K562 (cell line): ENCODE data around the gene TCF21. TPM values are rescaled to one million over a fixed set of nuclear protein-coding genes. Genes with fewer than 3 reads are reported as not detected.

Experiments
- BCOR ChIP-seq: fragments of 450-650 bp; IDR thresholded peaks from 2 replicates; pipeline ENCODE4 v1.6.1; 2016
- C11orf30 ChIP-seq: fragments of 450-650 bp; IDR thresholded peaks from 2 replicates; pipeline ENCODE4 v1.6.1; 2016; ENCODE audit warnings: low read depth, mild to moderate bottlenecking
- CBFB ChIP-seq: sonication (generic); formaldehyde crosslinking; IDR thresholded peaks from 2 replicates; pipeline ENCODE4 v1.4.0; 2020; ENCODE audit warnings: mild to moderate bottlenecking, missing genetic modification reagents
- LEF1 ChIP-seq: fragments of 450-650 bp; IDR thresholded peaks from 2 replicates; pipeline ENCODE4 v1.6.1; 2016; ENCODE audit warnings: mild to moderate bottlenecking
- MTA1 ChIP-seq: fragments of 450-650 bp; IDR thresholded peaks from 2 replicates; pipeline ENCODE4 v1.6.1; 2017; ENCODE audit warnings: borderline replicate concordance
- NCOA1 ChIP-seq: fragments of 450-650 bp; IDR thresholded peaks from 2 replicates; pipeline ENCODE4 v1.6.1; 2016; ENCODE audit warnings: low read depth
- NCOA4 ChIP-seq: fragments of 450-650 bp; IDR thresholded peaks from 2 replicates; pipeline ENCODE4 v1.6.1; 2018; ENCODE audit warnings: mild to moderate bottlenecking; ENCODE audit not compliant: partially characterized antibody
- NCOR1 ChIP-seq: fragments of 450-650 bp; IDR thresholded peaks from 2 replicates; pipeline ENCODE4 v1.6.1; 2016; ENCODE audit warnings: mild to moderate bottlenecking, moderate library complexity
- PTRF ChIP-seq: fragments of 450-650 bp; IDR thresholded peaks from 2 replicates; pipeline ENCODE4 v1.6.1; 2016; ENCODE audit warnings: mild to moderate bottlenecking, missing genetic modification characterization, missing compliant biosample characterization
- STAT5B ChIP-seq: fragments of 250-450 bp; sonication (Bioruptor Pico); IDR thresholded peaks from 2 replicates; pipeline ENCODE4 v1.8.0; 2021; ENCODE audit warnings: mild to moderate bottlenecking, inconsistent platforms
- ZBTB12 ChIP-seq: fragments of 250-450 bp; sonication (Bioruptor Pico); IDR thresholded peaks from 2 replicates; pipeline ENCODE4 v1.4.0; 2020
- ZEB2 ChIP-seq: fragments of 450-650 bp; IDR thresholded peaks from 2 replicates; pipeline ENCODE4 v1.6.1; 2016
- ZFP30 ChIP-seq: fragments of 250-450 bp; sonication (Bioruptor Pico); IDR thresholded peaks from 2 replicates; pipeline ENCODE4 v1.8.0; 2022; ENCODE audit warnings: moderate library complexity, mild to moderate bottlenecking, inconsistent platforms, borderline replicate concordance
- ZNF175 ChIP-seq: fragments of 200-800 bp; sonication (Bioruptor generic); IDR thresholded peaks from 2 replicates; pipeline ENCODE4 v1.6.1; 2016; ENCODE audit warnings: low read depth, mild to moderate bottlenecking, missing genetic modification characterization, missing compliant biosample characterization
- ZNF277 ChIP-seq: fragments of 250-450 bp; sonication (Bioruptor Pico); IDR thresholded peaks from 2 replicates; pipeline ENCODE4 v1.8.0; 2022; ENCODE audit warnings: inconsistent platforms, mild to moderate bottlenecking, moderate library complexity, borderline replicate concordance
- ZNF318 ChIP-seq, 2 experiments: fragments of 450-650 bp; IDR thresholded peaks; 2 replicates each; pipeline ENCODE4 v1.6.1; 2016; ENCODE audit warnings: mild to moderate bottlenecking in 2 of 2, borderline replicate concordance in 1 of 2, low read depth in 1 of 2, moderate library complexity in 1 of 2
- polyA plus RNA-seq, 8 experiments: library from polyadenylated mRNA; depleted of rRNA in 4 of 8; stranded (reverse) in 5 of 8; unstranded in 3 of 8; fragments of >200 nt; fragmentation: Nextera tagmentation in 2 of 8; fragmentation: Illumina TruSeq in 1 of 8; extraction: Ambion mirVana in 2 of 8; extraction: Trizol in 1 of 8; gene quantifications; 2 replicates each; pipeline versions ENCODE4 v1.2.1 to v1.2.3, GENCODE V29; 2011 to 2014; ENCODE audit warnings: inconsistent platforms in 1 of 8, missing spikeins in 1 of 8
- total RNA-seq, 7 experiments: library from RNA; depleted of rRNA in 6 of 7; stranded (reverse); fragments of >200 nt in 6 of 7; fragmentation: Illumina TruSeq in 2 of 7; extraction: Trizol in 2 of 7; gene quantifications; 2 replicates each; pipeline versions ENCODE4 v1.2.1 to v1.2.3, GENCODE V29; 2011 to 2021; ENCODE audit warnings: low replicate concordance in 1 of 7

Gene TCF21
- total and polyA plus RNA-seq, 9 of the 15 experiments (the other 6 are each of a cell fraction or from before 2014, with no cell fraction given) = not detected

- no peak for TF ChIP-seq ZNF277 (CRISPR knock-in tag)
- TF ChIP-seq LEF1 = 0 out of 2 replicates have a peak, but pooled peaks have one; percentile 58
- no peak for TF ChIP-seq NCOA1
- no peak for TF ChIP-seq NCOR1
- TF ChIP-seq ZNF318 (IDR thresholded peaks at IDR 0.05; ENCODE audit: borderline replicate concordance in 1 of 2, low read depth in 1 of 2) = no peak
- no peak for TF ChIP-seq MTA1
- TF ChIP-seq C11orf30 = no peak
- no peak for TF ChIP-seq ZEB2
- TF ChIP-seq STAT5B (CRISPR knock-in tag) = no peak
- TF ChIP-seq ZFP30 (CRISPR knock-in tag) = no peak
- no peak for TF ChIP-seq PTRF
- TF ChIP-seq ZBTB12 (CRISPR knock-in tag) = no peak
- peak; percentile 51; the same call in 1 of the 2 replicates for TF ChIP-seq ZNF175 (CRISPR knock-in tag)
- no peak for TF ChIP-seq CBFB (CRISPR knock-in tag)
- no peak for TF ChIP-seq BCOR
- TF ChIP-seq NCOA4 = no peak
Observed at GRCh38 chr6:133939778-133940667, 51.1 kb downstream of the TCF21 start (continued).
